Measurements from ENCODE around the gene RBMXL3.
"Not testable (repeated sequence)": the region's sequence is repeated elsewhere in the genome, so short reads cannot be mapped to it uniquely, and the experiment has no call there.

RBMXL3 gene

GRCh38 chrX:115189110-115189509, at the start of gene RBMXL3:
RBMXL3 (plus strand) TSS chrX:115189410; CDS start chrX:115189442, 32 bp downstream.
- no peak for DNase-seq

- DNase-seq, result no peak
Observed at GRCh38 chrX:115142057-115142456, 47.2 kb upstream of the RBMXL3 start.

GRCh38 chrX:115147220-115147619, 42.0 kb upstream of the RBMXL3 start:
- no peak for DNase-seq

GRCh38 chrX:115173181-115173580, 16.0 kb upstream of the RBMXL3 start:
- no peak for DNase-seq

GRCh38 chrX:115174548-115174947, 14.7 kb upstream of the RBMXL3 start:
- DNase-seq, result no peak

GRCh38 chrX:115177932-115178331, 11.3 kb upstream of the RBMXL3 start:
- DNase-seq, result no peak

GRCh38 chrX:115178473-115178872, 10.7 kb upstream of the RBMXL3 start:
- DNase-seq, result no peak

- DNase-seq, result no peak
Observed at GRCh38 chrX:115183980-115184379, 5.2 kb upstream of the RBMXL3 start.

- no peak for DNase-seq
Observed at GRCh38 chrX:115189646-115190635, 731 bp downstream of the RBMXL3 start.

GRCh38 chrX:115190636-115191489, 1.7 kb downstream of the RBMXL3 start:
- no peak for DNase-seq

GRCh38 chrX:115191490-115192243, 2.5 kb downstream of the RBMXL3 start:
- DNase-seq, result no peak

GRCh38 chrX:115192244-115192700, 3.1 kb downstream of the RBMXL3 start:
- DNase-seq, result no peak

- no peak for DNase-seq
Observed at GRCh38 chrX:115204040-115204439, 14.8 kb downstream of the RBMXL3 start.

GRCh38 chrX:115209547-115209946, 20.3 kb downstream of the RBMXL3 start:
- not testable (repeated sequence) for DNase-seq

GRCh38 chrX:115214151-115214550, 24.9 kb downstream of the RBMXL3 start:
- peak; percentile 67 for DNase-seq

- DNase-seq, result no peak
Observed at GRCh38 chrX:115214605-115215004, 25.4 kb downstream of the RBMXL3 start.

GRCh38 chrX:115217346-115217745, 28.1 kb downstream of the RBMXL3 start:
- not testable (repeated sequence) for DNase-seq

GRCh38 chrX:115226929-115227328, 37.7 kb downstream of the RBMXL3 start:
- no peak for DNase-seq

GRCh38 chrX:115229337-115230003, 40.3 kb downstream of the RBMXL3 start:
- DNase-seq, result no peak

GRCh38 chrX:115232933-115233496, 43.8 kb downstream of the RBMXL3 start:
- DNase-seq, result no peak
